HG03135 (cell line): ENCODE data around the gene DYNC2H1.

Experiments
- ATAC-seq: cut with Tn5 transposase; IDR thresholded peaks from one replicate; pipeline ENCODE4 v1.9.1; 2021; ENCODE audit warnings: mild to moderate bottlenecking, moderate library complexity; ENCODE audit not compliant: unreplicated experiment

DYNC2H1 gene

DNA sequence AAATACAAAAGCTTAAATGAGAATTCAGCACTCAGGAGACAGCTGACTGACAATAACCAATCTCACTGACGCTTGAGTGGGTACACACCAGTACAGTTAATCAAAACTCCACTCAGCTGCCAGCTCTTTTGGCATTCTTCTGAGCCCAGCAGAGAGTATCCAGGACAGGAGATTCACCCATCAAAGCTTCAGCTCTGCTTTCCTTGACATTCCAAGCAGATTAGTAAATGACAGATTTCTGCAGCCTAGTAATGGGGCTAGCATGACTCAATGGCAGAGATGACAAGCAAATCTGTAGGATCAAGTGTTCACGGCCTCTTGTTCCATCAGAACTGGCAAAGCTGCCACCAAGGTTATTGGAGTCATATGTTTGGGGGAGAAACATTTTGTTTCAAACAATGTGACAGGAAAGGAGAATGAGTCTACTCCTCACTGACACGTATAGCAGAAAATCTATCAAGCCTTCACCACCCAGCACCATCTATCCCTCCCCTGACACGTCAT is 420.0 kb downstream of the DYNC2H1 start:
- ATAC-seq: no peak
